Liver (tissue), 9 donors: ENCODE data around the gene GATD1. TPM values are rescaled to one million over a fixed set of nuclear protein-coding genes. Genes with fewer than 3 reads are reported as not detected.

ENCODE experiments used
- DNase-seq: peaks from one replicate; pipeline ENCODE4 v3.0.0-alpha.2; 2017; ENCODE audit warnings: low spot score
- H3K27ac ChIP-seq, 2 donors: one replicate each; pipeline ENCODE4 v1.7.0; 2013; ENCODE audit warnings: inconsistent platforms in 2 of 2, low read length in 2 of 2, control low read depth in 1 of 2, low read depth in 1 of 2, mild to moderate bottlenecking in 1 of 2
- H3K27me3 ChIP-seq, 4 donors: one replicate each; pipeline versions ENCODE4 v1.6.1 to v1.7.0; 2013; ENCODE audit warnings: low read length in 3 of 4, inconsistent platforms in 1 of 4, mild to moderate bottlenecking in 1 of 4, moderate library complexity in 1 of 4; ENCODE audit not compliant: control insufficient read depth in 4 of 4, insufficient read depth in 4 of 4
- H3K36me3 ChIP-seq, 4 donors: one replicate each; pipeline versions ENCODE4 v1.6.1 to v1.7.0; 2013; ENCODE audit warnings: low read length in 3 of 4, mild to moderate bottlenecking in 3 of 4, low read depth in 1 of 4, moderate library complexity in 1 of 4; ENCODE audit not compliant: control insufficient read depth in 4 of 4, insufficient read depth in 3 of 4
- H3K4me1 ChIP-seq, 4 donors: one replicate each; pipeline versions ENCODE4 v1.6.1 to v1.7.0; 2013; ENCODE audit warnings: low read length in 3 of 4, mild to moderate bottlenecking in 3 of 4, moderate library complexity in 1 of 4; ENCODE audit not compliant: control insufficient read depth in 4 of 4, insufficient read depth in 4 of 4
- H3K4me3 ChIP-seq, 3 donors: one replicate each; pipeline versions ENCODE4 v1.6.1 to v1.7.0; 2013; ENCODE audit warnings: low read length in 3 of 3, control low read depth in 1 of 3, low read depth in 1 of 3, mild to moderate bottlenecking in 1 of 3
- H3K9ac ChIP-seq, 2 donors: one replicate each; pipeline ENCODE4 v1.7.0; 2013; ENCODE audit warnings: low read length in 2 of 2, mild to moderate bottlenecking in 2 of 2, moderate library complexity in 2 of 2, control low read depth in 1 of 2, low read depth in 1 of 2
- H3K9me3 ChIP-seq, 4 donors: one replicate each; pipeline versions ENCODE4 v1.6.1 to v1.7.0; 2013; ENCODE audit warnings: low read length in 3 of 4; ENCODE audit not compliant: control insufficient read depth in 4 of 4
- CTCF ChIP-seq: fragments of 150-350 bp; IDR thresholded peaks from 2 replicates; pipeline ENCODE4 v1.5.1; 2017; ENCODE audit warnings: improper control_type of control experiment, low read depth, low read length; ENCODE audit not compliant: missing input control
- EGR1 ChIP-seq, 2 donors: IDR thresholded peaks; 2 replicates each; pipeline ENCODE4 v1.6.1; 2016 to 2018; ENCODE audit warnings: antibody characterized with exemption in 2 of 2, low read depth in 2 of 2
- GABPA ChIP-seq, 2 donors: IDR thresholded peaks in 1 of 2; conservative IDR thresholded peaks in 1 of 2; 2 replicates each; pipeline ENCODE4 v1.6.1; 2016; ENCODE audit warnings: antibody characterized with exemption in 2 of 2, mild to moderate bottlenecking in 1 of 2, moderate library complexity in 1 of 2
- HNF4A ChIP-seq, 2 donors: conservative IDR thresholded peaks; 2 replicates each; pipeline ENCODE4 v1.6.1; 2016; ENCODE audit warnings: antibody characterized with exemption in 2 of 2, mild to moderate bottlenecking in 2 of 2
- NR2F2 ChIP-seq: IDR thresholded peaks from 2 replicates; pipeline ENCODE4 v1.6.1; 2016; ENCODE audit warnings: antibody characterized with exemption
- REST ChIP-seq: IDR thresholded peaks from 2 replicates; pipeline ENCODE4 v1.6.1; 2016; ENCODE audit warnings: antibody characterized with exemption, mild to moderate bottlenecking
- RXRA ChIP-seq, 2 donors: IDR thresholded peaks; 2 replicates each; pipeline ENCODE4 v1.6.1; 2017 to 2018; ENCODE audit warnings: antibody characterized with exemption in 2 of 2, mild to moderate bottlenecking in 1 of 2
- SP1 ChIP-seq: IDR thresholded peaks from 2 replicates; pipeline ENCODE4 v1.6.1; 2018; ENCODE audit warnings: antibody characterized with exemption, mild to moderate bottlenecking
- TAF1 ChIP-seq: conservative IDR thresholded peaks from 2 replicates; pipeline ENCODE4 v1.6.1; 2016; ENCODE audit warnings: antibody characterized with exemption, mild to moderate bottlenecking
- YY1 ChIP-seq: IDR thresholded peaks from 2 replicates; pipeline ENCODE4 v1.6.1; 2016; ENCODE audit warnings: antibody characterized with exemption, mild to moderate bottlenecking
- ZBTB33 ChIP-seq: IDR thresholded peaks from 2 replicates; pipeline ENCODE4 v1.6.1; 2016; ENCODE audit warnings: antibody characterized with exemption
- WGBS: extraction: QIAGEN DNeasy Blood & Tissue Kit; methylation state at CpG from one replicate; pipeline ENCODE4 v1.1.7; 2013; 5-methylcytosine and 5-hydroxymethylcytosine counted together
- polyA plus RNA-seq, 2 donors: library from polyadenylated mRNA; stranded (reverse) in 1 of 2; unstranded in 1 of 2; fragments of 200-250 nt in 1 of 2; fragments of >200 nt in 1 of 2; fragmentation: Nextera tagmentation in 1 of 2; extraction: Ambion mirVana in 1 of 2; gene quantifications; one replicate each; pipeline versions ENCODE4 v1.2.1 to v1.2.3, GENCODE V29; 2013 to 2015
- total RNA-seq, 2 donors: library from RNA; depleted of rRNA; stranded (reverse); fragments of >200 nt; gene quantifications; one replicate each; pipeline ENCODE4 v1.2.3, GENCODE V29; 2014
- TF ChIP-seq, protein P1 (sequence below): IDR thresholded peaks from 2 replicates; pipeline ENCODE4 v1.6.1; 2016; ENCODE audit warnings: antibody characterized with exemption
- donor health status: healthy.
- donor health status: healthy.
- donor health status: healthy.
- donor health status: healthy.
- donor health status: healthy.

The GATD1 gene
- total and polyA plus RNA-seq, 4 donors: 22.7 to 37.2 (median 24.6) TPM

DNA sequence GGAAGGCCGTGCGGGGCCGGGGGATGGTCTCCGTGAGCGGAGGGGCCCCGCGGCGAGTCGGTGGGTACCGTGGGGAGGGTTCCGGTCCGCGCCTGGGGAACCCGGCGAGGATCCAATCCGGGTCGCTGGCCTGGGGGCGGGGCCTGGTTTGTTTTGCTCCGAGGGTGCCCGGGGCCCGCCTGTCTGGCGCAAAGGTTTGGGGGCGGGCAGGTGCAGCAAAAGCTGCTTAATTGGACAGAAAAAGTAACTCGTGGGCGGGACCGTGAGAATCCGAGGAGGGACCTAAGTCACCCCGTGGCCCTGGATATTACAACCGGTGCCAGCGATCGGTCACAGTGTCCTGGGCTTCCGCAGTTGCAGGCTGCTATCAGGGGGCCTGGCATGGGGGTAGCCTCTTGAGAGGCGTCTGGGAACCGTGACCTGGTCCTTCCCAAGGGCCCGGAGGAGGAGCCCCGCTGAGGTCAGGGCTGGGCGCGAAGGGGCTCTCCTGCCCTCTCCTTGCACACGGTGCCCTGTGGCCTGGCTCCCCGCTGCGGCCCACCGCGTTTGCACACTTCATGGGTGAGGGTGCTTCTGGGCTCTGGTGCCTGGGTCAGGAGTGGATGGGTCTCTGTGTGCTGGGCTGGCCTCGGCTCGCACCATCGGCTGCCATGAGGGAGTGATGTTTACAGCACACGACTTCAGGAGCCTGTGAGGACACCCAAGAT is 42.8 kb upstream of the GATD1 start:
- H3K36me3 ChIP-seq: peaks cover 0 to 18% (median 3%) of the 10 kb centered on the region in 4 donors
- no peaks in the 10 kb centered on the region for H3K27me3 ChIP-seq
- 1% methylated on average over 47 of the region's 47 CpGs for WGBS
- H3K9me3 ChIP-seq: no peaks in the 10 kb centered on the region
- peak; percentile 74 for TF ChIP-seq SP1
- TF ChIP-seq, protein P1, sequence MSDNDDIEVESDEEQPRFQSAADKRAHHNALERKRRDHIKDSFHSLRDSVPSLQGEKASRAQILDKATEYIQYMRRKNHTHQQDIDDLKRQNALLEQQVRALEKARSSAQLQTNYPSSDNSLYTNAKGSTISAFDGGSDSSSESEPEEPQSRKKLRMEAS: no peak
- TF ChIP-seq GABPA (IDR thresholded peaks at IDR 0.05 in 1 of 2, conservative IDR thresholded peaks at IDR 0.05 in 1 of 2): peak in 1 of 2 donors; percentile 34
- TF ChIP-seq REST: peak; percentile 53
- TF ChIP-seq RXRA (IDR thresholded peaks at IDR 0.05): peak in 1 of 2 donors; percentile 65
- peak; percentile 36 for TF ChIP-seq NR2F2
- no peak for TF ChIP-seq ZBTB33
- no peak for TF ChIP-seq CTCF
- TF ChIP-seq TAF1: peak; percentile 81
- TF ChIP-seq HNF4A (conservative IDR thresholded peaks at IDR 0.05): peak; percentile 42 to 66
- peak; percentile 20 to 44 for TF ChIP-seq EGR1 (IDR thresholded peaks at IDR 0.05; ENCODE audit: low read depth in 2 of 2)
- peak overlapping the region; percentile 92 to 99 (median 98) for H3K4me3 ChIP-seq
- peak; percentile 90 for DNase-seq
- peak overlapping the region; percentile 87 to 95 for H3K27ac ChIP-seq
- H3K9ac ChIP-seq: peak overlapping the region; percentile 62 to 85
- H3K4me1 ChIP-seq: peaks cover 30 to 54% (median 42%) of the 10 kb centered on the region in 4 donors

- Histone ChIP-seq H3K9ac (peak overlapping the region in 1 of 2 donors; percentile 60), H3K4me3 (peak overlapping the region; percentile 52 to 99 (median 98)), H3K27me3 (no peaks in the 10 kb centered on the region), H3K9me3 (no peaks in the 10 kb centered on the region), H3K27ac (peak overlapping the region; percentile 87 to 95), H3K36me3 (peaks cover 0 to 13% (median 2%) of the 10 kb centered on the region in 4 donors), H3K4me1 (peaks cover 22 to 46% (median 34%) of the 10 kb centered on the region in 4 donors)
- DNase-seq: peak; percentile 95
- no peak for TF ChIP-seq YY1
- peak; percentile 0 for TF ChIP-seq SP1
- TF ChIP-seq CTCF: peak; percentile 18
- WGBS: under 1% methylated on average over 96 of the region's 96 CpGs
Measured at GRCh38 chr11:819129-819931, 42.0 kb upstream of the GATD1 start.
